Measurements from ENCODE around the gene ARL6IP6.
"Not testable (repeated sequence)": the region's sequence is repeated elsewhere in the genome, so short reads cannot be mapped to it uniquely, and the experiment has no call there.

ARL6IP6 gene

GRCh38 chr2:152723918-152724317 lies 5.5 kb downstream of the ARL6IP6 start:
- DNase-seq, result no peak

- no peak for DNase-seq
Observed at GRCh38 chr2:152729844-152730243, 11.4 kb downstream of the ARL6IP6 start.

- DNase-seq, result peak; percentile 53
Observed at GRCh38 chr2:152730591-152731333, 12.3 kb downstream of the ARL6IP6 start.

GRCh38 chr2:152737509-152737908 lies 19.1 kb downstream of the ARL6IP6 start:
- DNase-seq, result not testable (repeated sequence)

- DNase-seq, result no peak
Observed at GRCh38 chr2:152738438-152738837, 20.0 kb downstream of the ARL6IP6 start.

- DNase-seq, result not testable (repeated sequence)
Observed at GRCh38 chr2:152739705-152740104, 21.3 kb downstream of the ARL6IP6 start.

GRCh38 chr2:152740743-152741328 lies 22.4 kb downstream of the ARL6IP6 start:
- no peak for DNase-seq

- DNase-seq, result no peak
Observed at GRCh38 chr2:152743002-152743401, 24.6 kb downstream of the ARL6IP6 start.

- not testable (repeated sequence) for DNase-seq
Observed at GRCh38 chr2:152747751-152748150, 29.3 kb downstream of the ARL6IP6 start.

GRCh38 chr2:152755029-152755428 lies 36.6 kb downstream of the ARL6IP6 start:
- no peak for DNase-seq

GRCh38 chr2:152759290-152760072 lies 41.1 kb downstream of the ARL6IP6 start:
- DNase-seq, result no peak

GRCh38 chr2:152761214-152761613 lies 42.8 kb downstream of the ARL6IP6 start:
- no peak for DNase-seq

GRCh38 chr2:152762202-152762601 lies 43.8 kb downstream of the ARL6IP6 start:
- no peak for DNase-seq

- DNase-seq, result not testable (repeated sequence)
Observed at GRCh38 chr2:152763208-152763607, 44.8 kb downstream of the ARL6IP6 start.

- no peak for DNase-seq
Observed at GRCh38 chr2:152763651-152764050, 45.2 kb downstream of the ARL6IP6 start.

GRCh38 chr2:152766928-152767327 lies 48.5 kb downstream of the ARL6IP6 start:
- DNase-seq, result no peak

GRCh38 chr2:152781175-152781574 lies 62.8 kb downstream of the ARL6IP6 start:
- no peak for DNase-seq

GRCh38 chr2:152782171-152782570 lies 63.8 kb downstream of the ARL6IP6 start:
- DNase-seq, result no peak

- DNase-seq, result no peak
Observed at GRCh38 chr2:152790883-152791282, 72.5 kb downstream of the ARL6IP6 start.

GRCh38 chr2:152791979-152792378 lies 73.6 kb downstream of the ARL6IP6 start:
- DNase-seq, result no peak

- no peak for DNase-seq
Observed at GRCh38 chr2:152792974-152793373, 74.6 kb downstream of the ARL6IP6 start.

GRCh38 chr2:152796941-152797340 lies 78.5 kb downstream of the ARL6IP6 start:
- DNase-seq, result no peak

- DNase-seq, result no peak
Observed at GRCh38 chr2:152804687-152805408, 86.4 kb downstream of the ARL6IP6 start.
